Kidney epithelial cell (primary cell): Measurements from ENCODE around the gene ANKFN1. TPM values are rescaled to one million over a fixed set of nuclear protein-coding genes. Genes with fewer than 3 reads are reported as not detected.

Experiments
- DNase-seq: peaks from one replicate; pipeline ENCODE4 v3.0.0-alpha.2; 2010; ENCODE audit warnings: low read depth
- H3K27me3 ChIP-seq: 2 replicates; pipeline ENCODE4 v1.6.0; 2011; ENCODE audit warnings: low read length; ENCODE audit not compliant: control insufficient read depth, insufficient read depth
- H3K36me3 ChIP-seq: 2 replicates; pipeline ENCODE4 v1.5.1; 2011; ENCODE audit warnings: low read length; ENCODE audit not compliant: control insufficient read depth, insufficient read depth
- H3K4me3 ChIP-seq: 2 replicates; pipeline ENCODE4 v1.5.1; 2011; ENCODE audit warnings: low read depth, mild to moderate bottlenecking, control low read depth, low read length
- total RNA-seq: library from RNA; depleted of rRNA; stranded (reverse); fragments of >200 nt; gene quantifications from 2 replicates; pipeline ENCODE4 v1.2.3, GENCODE V29; 2015
- TF ChIP-seq, protein P1 (sequence below): IDR thresholded peaks from 2 replicates; pipeline ENCODE4 v1.5.1; 2011; ENCODE audit warnings: mild to moderate bottlenecking, moderate library complexity, low read length, control low read depth, inconsistent platforms; ENCODE audit not compliant: insufficient read depth, poor library complexity, severe bottlenecking

Gene ANKFN1
- total RNA-seq, 1 donor from 2014 or later = not detected

DNA sequence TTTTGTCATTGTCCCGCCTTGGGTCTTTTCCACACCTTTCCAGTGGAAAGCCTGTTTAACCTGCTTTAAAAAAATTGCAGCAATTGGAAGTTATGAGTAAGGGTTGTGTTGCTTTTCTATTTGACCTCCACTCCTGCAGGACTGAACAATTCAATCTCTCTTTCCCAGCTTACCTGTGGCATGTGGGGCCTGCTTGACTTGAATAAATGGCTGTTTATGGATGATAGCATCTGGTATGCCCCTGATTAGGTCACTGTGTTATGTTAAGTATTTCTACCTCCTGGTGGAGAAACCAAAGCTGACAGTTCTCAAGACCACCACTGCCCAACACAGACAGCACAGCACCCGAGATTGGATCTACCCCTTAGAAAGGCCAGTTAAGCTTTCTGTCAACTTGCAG lies 375.4 kb downstream of the ANKFN1 start:
- no peak for DNase-seq
- Histone ChIP-seq H3K4me3 (no peak overlapping the region), H3K27me3 (no peaks in the 10 kb centered on the region), H3K36me3 (no peaks in the 10 kb centered on the region)
- TF ChIP-seq, protein P1, sequence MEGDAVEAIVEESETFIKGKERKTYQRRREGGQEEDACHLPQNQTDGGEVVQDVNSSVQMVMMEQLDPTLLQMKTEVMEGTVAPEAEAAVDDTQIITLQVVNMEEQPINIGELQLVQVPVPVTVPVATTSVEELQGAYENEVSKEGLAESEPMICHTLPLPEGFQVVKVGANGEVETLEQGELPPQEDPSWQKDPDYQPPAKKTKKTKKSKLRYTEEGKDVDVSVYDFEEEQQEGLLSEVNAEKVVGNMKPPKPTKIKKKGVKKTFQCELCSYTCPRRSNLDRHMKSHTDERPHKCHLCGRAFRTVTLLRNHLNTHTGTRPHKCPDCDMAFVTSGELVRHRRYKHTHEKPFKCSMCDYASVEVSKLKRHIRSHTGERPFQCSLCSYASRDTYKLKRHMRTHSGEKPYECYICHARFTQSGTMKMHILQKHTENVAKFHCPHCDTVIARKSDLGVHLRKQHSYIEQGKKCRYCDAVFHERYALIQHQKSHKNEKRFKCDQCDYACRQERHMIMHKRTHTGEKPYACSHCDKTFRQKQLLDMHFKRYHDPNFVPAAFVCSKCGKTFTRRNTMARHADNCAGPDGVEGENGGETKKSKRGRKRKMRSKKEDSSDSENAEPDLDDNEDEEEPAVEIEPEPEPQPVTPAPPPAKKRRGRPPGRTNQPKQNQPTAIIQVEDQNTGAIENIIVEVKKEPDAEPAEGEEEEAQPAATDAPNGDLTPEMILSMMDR = no peak

DNA sequence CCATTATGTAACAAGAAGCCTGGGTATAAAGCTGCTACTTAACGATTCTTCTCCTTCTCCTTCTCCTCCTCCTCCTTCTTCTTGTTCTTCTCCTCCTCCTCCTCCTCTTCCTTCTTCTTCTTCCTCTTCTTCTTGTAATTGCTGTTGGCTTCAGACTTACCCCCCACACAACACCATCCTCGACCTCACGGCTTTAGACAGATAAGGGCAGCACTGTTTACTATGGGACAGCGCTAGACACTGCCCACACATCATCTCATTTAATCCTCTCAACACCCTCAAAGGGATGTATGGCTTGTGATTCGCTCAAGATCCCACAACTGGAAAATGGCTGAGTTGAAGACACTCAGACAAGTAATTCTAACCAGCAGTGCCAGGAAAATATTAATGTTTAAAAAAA lies 379.7 kb downstream of the ANKFN1 start:
- DNase-seq = no peak
- no peak overlapping the region for H3K4me3 ChIP-seq
- no peaks in the 10 kb centered on the region for H3K27me3 ChIP-seq
- H3K36me3 ChIP-seq = no peaks in the 10 kb centered on the region
- TF ChIP-seq, protein P1 = no peak

DNA sequence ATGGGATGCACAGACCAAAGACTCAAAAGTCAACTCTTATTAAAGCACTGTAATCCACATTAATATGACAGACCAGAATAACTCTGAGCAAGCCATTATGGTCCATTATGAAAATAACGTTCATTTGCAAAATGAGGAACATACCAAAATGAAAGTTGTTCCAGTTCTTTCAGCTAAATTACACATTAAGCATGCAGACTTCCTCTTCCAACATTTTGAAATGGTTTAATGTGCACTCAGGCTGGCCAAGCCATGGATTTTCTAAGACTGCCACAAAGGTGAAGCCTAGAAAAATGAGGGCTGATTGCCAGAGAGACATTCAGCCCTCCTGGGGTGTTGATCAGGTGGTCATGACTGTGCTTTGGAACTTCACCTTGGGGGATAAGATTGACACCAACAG lies 383.5 kb downstream of the ANKFN1 start:
- Histone ChIP-seq H3K27me3 (no peaks in the 10 kb centered on the region), H3K36me3 (no peaks in the 10 kb centered on the region), H3K4me3 (no peak overlapping the region)
- TF ChIP-seq, protein P1 = no peak
- no peak for DNase-seq

DNA sequence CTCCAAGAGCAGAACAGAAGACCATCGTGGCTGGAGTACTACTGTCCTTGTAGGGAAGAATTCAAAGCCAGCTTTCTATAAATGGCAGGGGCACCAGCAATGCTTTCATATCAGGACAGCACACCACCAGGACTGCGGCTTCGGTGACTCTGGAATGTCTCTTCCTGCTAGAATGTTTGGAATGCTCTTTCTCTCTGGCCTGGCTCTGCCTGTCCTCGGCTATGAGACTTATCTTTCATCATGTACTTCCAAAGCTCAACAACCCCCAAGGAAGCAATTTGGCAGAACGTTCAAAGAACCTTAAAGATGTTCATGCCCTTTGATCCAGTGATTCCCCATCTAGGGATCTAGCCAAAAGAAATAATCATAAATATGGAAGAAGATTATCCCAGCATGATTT lies 387.6 kb downstream of the ANKFN1 start:
- TF ChIP-seq, protein P1 = no peak
- DNase-seq = no peak
- H3K4me3 ChIP-seq = no peak overlapping the region
- no peaks in the 10 kb centered on the region for H3K36me3 ChIP-seq
- no peaks in the 10 kb centered on the region for H3K27me3 ChIP-seq

DNA sequence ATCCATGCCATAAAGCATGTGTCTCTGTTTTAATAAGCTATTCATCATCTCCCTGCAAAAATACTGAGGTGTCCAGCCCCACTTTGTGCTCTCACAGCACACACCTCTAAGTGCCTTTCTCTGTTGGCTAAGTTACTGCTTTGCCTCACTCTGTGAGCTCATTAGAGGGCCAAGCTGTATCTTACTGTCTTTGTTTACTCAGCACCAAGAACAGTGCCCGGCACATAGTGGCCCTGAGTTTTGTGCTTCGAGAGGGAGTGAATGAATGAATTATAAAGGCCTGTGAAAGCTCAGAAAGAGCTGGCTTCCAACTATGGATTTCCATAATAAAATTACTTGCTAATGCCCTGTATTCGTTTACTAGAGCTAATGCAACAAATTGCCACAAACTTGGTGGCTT lies 390.0 kb downstream of the ANKFN1 start:
- H3K27me3 ChIP-seq = no peaks in the 10 kb centered on the region
- H3K36me3 ChIP-seq = no peaks in the 10 kb centered on the region
- H3K4me3 ChIP-seq = no peak overlapping the region
- TF ChIP-seq, protein P1 = no peak
- DNase-seq = no peak

DNA sequence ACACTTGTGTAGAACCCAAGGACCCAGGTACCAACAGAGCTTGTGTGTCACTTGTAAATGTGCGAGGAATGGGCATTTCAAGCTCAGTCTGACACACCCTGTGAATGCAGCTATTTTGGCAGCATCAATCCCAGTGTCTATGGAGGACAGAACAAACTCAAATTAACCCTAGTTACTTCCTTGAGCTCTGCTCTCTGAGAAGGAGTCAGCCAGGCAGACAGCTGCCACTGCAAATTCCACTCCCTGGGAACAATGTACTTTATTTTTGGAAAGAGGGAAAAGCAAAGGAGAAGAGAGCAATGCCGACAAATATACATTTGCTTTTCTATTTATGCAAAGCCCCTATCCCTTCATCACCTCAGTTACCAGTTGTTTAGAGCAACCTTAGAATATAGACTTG lies 391.8 kb downstream of the ANKFN1 start:
- H3K27me3 ChIP-seq = no peaks in the 10 kb centered on the region

More for the DNA sequence above, 391.8 kb downstream of the ANKFN1 start:
- DNase-seq = no peak
- no peaks in the 10 kb centered on the region for H3K36me3 ChIP-seq
- no peak overlapping the region for H3K4me3 ChIP-seq
- TF ChIP-seq, protein P1 = no peak
